Peyer's patch (tissue), 4 donors: Measurements from ENCODE around the gene CRIP2.

Experiments used
- POLR2A ChIP-seq, 2 donors: fragments of 450-650 bp; IDR thresholded peaks; one replicate each; pipeline ENCODE4 v1.5.1; 2017; ENCODE audit warnings: antibody characterized with exemption in 2 of 2, mild to moderate bottlenecking in 2 of 2, moderate library complexity in 2 of 2
- TF ChIP-seq, protein P1 (sequence below), 6 experiments: fragments of 450-650 bp in 4 of 6; fragments of 200-600 bp in 2 of 6; sonication (generic) in 1 of 6; IDR thresholded peaks; one replicate each; pipeline ENCODE4 v1.5.1; 2017 to 2019; ENCODE audit warnings: antibody characterized with exemption in 6 of 6, mild to moderate bottlenecking in 3 of 6, moderate library complexity in 1 of 6

DNA sequence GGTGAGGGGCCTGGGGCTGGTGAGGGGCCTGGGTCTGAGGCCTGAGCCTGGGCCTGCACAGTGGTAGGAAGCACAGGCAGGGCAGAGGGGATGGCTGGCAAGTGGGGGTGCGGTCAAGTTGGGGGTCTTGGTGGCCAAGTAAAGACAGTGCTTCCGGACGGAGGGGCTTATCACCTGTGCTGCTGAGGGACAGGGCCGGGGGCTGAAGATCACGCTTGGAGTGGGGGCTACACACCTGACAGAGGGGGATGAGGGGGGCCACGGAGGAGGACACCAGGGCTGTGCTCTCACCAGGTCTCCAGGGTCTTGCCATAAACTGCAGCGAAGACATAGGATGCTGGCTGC, 28.6 kb downstream of the CRIP2 start:
- TF ChIP-seq, protein P1, sequence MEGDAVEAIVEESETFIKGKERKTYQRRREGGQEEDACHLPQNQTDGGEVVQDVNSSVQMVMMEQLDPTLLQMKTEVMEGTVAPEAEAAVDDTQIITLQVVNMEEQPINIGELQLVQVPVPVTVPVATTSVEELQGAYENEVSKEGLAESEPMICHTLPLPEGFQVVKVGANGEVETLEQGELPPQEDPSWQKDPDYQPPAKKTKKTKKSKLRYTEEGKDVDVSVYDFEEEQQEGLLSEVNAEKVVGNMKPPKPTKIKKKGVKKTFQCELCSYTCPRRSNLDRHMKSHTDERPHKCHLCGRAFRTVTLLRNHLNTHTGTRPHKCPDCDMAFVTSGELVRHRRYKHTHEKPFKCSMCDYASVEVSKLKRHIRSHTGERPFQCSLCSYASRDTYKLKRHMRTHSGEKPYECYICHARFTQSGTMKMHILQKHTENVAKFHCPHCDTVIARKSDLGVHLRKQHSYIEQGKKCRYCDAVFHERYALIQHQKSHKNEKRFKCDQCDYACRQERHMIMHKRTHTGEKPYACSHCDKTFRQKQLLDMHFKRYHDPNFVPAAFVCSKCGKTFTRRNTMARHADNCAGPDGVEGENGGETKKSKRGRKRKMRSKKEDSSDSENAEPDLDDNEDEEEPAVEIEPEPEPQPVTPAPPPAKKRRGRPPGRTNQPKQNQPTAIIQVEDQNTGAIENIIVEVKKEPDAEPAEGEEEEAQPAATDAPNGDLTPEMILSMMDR (IDR thresholded peaks at IDR 0.05) = no peak
- TF ChIP-seq POLR2A (IDR thresholded peaks at IDR 0.05) = no peak
